ENCODE measurements around the gene AGAP1. TPM values are rescaled to one million over a fixed set of nuclear protein-coding genes. Genes with fewer than 3 reads are reported as not detected.

AGAP1 gene
- total and polyA plus RNA-seq, 2 donors (not counting 3 experiments of a cell fraction or from before 2014, with no cell fraction given), result 10.2 to 20.9 TPM

- ChIA-PET CTCF (interaction anchor here (2.9 kb wide), 1 partner anchor 53 kb away, joined by 6 read pairs; no protein-coding TSS in a partner anchor), POLR2A (no interaction called here)
- FAIRE-seq (no peak), DNase-seq (ENCODE audit: low read depth, low spot score) (no peak)
- H3K9me1 ChIP-seq (replicated peaks; ENCODE audit: control insufficient read depth, extremely low read depth, insufficient read depth, low read length), result no peaks in the 10 kb centered on the region
- no peaks in the 10 kb centered on the region for H3K4me1 ChIP-seq (ENCODE audit: control insufficient read depth, extremely low read depth, insufficient read depth, low read length)
- no peaks in the 10 kb centered on the region for H4K20me1 ChIP-seq (replicated peaks; ENCODE audit: control insufficient read depth, extremely low read depth, insufficient read depth, low read length)
- H3K4me2 ChIP-seq (ENCODE audit: insufficient read depth, low read length), result no peak overlapping the region
- TF ChIP-seq MYC (IDR thresholded peaks at IDR 0.05; ENCODE audit: low read depth, low read length) (no peak), JUN (IDR thresholded peaks at IDR 0.05; ENCODE audit: borderline replicate concordance, insufficient read depth, insufficient read length, low read depth) (no peak), CTCF (IDR thresholded peaks at IDR 0.05; ENCODE audit: extremely low read depth in 1 of 2, insufficient read depth in 1 of 2, low read depth in 1 of 2, low read length in 2 of 2) (no peak), GATA2 (IDR thresholded peaks at IDR 0.05; ENCODE audit: insufficient read depth, insufficient read length, low read depth, low read length) (no peak), EZH2 (IDR thresholded peaks at IDR 0.05; ENCODE audit: borderline replicate concordance, low read depth, low read length, severe bottlenecking) (no peak), POLR2AphosphoS5 (IDR thresholded peaks at IDR 0.05; ENCODE audit: insufficient read depth, low read depth, low read length) (no peak), MAX (IDR thresholded peaks at IDR 0.05; ENCODE audit: insufficient read depth, insufficient read length) (no peak), FOS (IDR thresholded peaks at IDR 0.05; ENCODE audit: borderline replicate concordance, insufficient read depth, low read length) (no peak), POLR2A (IDR thresholded peaks at IDR 0.05; ENCODE audit: low read depth, low read length) (no peak)
- H3K79me2 ChIP-seq (ENCODE audit: control insufficient read depth, insufficient read depth, low read length), result no peaks in the 10 kb centered on the region
- dilution Hi-C loops (cut with MboI; ENCODE audit: extremely low pct_ligation_motif_present, low sequenced_read_pairs), result no loop called here
- no peaks in the 10 kb centered on the region for H3K27me3 ChIP-seq (ENCODE audit: control insufficient read depth in 2 of 2, insufficient read depth in 2 of 2, low read length in 2 of 2)
- no TSS peak for BruUV-seq (replicated peaks)
- no peaks in the 10 kb centered on the region for H3K9me3 ChIP-seq (replicated peaks; ENCODE audit: control insufficient read depth, insufficient read depth, low read length)
- intact Hi-C loops (cut with micrococcal nuclease), result no loop called here
- no peak overlapping the region for H2AFZ ChIP-seq (ENCODE audit: low read depth, low read length)
- no peak overlapping the region for H3K9ac ChIP-seq (replicated peaks; ENCODE audit: extremely low read depth, insufficient read depth, low read length)
- H3K27ac ChIP-seq (ENCODE audit: insufficient read depth, low read depth, low read length), result no peak overlapping the region
- H3K4me3 ChIP-seq (replicated peaks in 1 of 3; ENCODE audit: insufficient read depth in 1 of 3, low read depth in 1 of 3, low read length in 3 of 3), result no peak overlapping the region
- H3K36me3 ChIP-seq (ENCODE audit: control insufficient read depth in 2 of 2, extremely low read depth in 1 of 2, insufficient read depth in 2 of 2, low read length in 2 of 2), result no peaks in the 10 kb centered on the region
These were observed 198.9 kb downstream of the AGAP1 start for GRCh38 chr2:235692671-235693171.

All from endothelial cell of umbilical vein (primary cell).